ENCODE results near the gene FBXW12.
A peak's percentile ranks its signal among the peaks of the same experiment; 100 is the strongest.
"Not testable (repeated sequence)": the region's sequence is repeated elsewhere in the genome, so short reads cannot be mapped to it uniquely, and the experiment has no call there.

Gene FBXW12

GRCh38 chr3:48387634-48388033 lies 15.6 kb downstream of the FBXW12 start:
- DNase-seq: no peak

- no peak for DNase-seq
These were observed 16.9 kb downstream of the FBXW12 start for GRCh38 chr3:48388966-48389365.

- DNase-seq: no peak
These were observed 22.4 kb downstream of the FBXW12 start for GRCh38 chr3:48394391-48394790.

- peak; percentile 3 for DNase-seq
These were observed 23.7 kb downstream of the FBXW12 start for GRCh38 chr3:48395714-48396113.

GRCh38 chr3:48397767-48398681 lies 26.0 kb downstream of the FBXW12 start:
- DNase-seq: no peak

- no peak for DNase-seq
These were observed 26.8 kb downstream of the FBXW12 start for GRCh38 chr3:48398701-48399386.

- DNase-seq: peak; percentile 39
These were observed 27.6 kb downstream of the FBXW12 start for GRCh38 chr3:48399387-48400172.

- DNase-seq: peak; percentile 61
These were observed 28.9 kb downstream of the FBXW12 start for GRCh38 chr3:48400824-48401433.

GRCh38 chr3:48401434-48401901 lies 29.4 kb downstream of the FBXW12 start:
- not testable (repeated sequence) for DNase-seq

- DNase-seq: no peak
These were observed 30.3 kb downstream of the FBXW12 start for GRCh38 chr3:48402281-48402732.

GRCh38 chr3:48402907-48403306 lies 30.9 kb downstream of the FBXW12 start:
- no peak for DNase-seq

GRCh38 chr3:48403533-48404439 lies 31.8 kb downstream of the FBXW12 start:
- DNase-seq: no peak

- DNase-seq: no peak
These were observed 32.7 kb downstream of the FBXW12 start for GRCh38 chr3:48404440-48405342.

GRCh38 chr3:48405343-48405881 lies 33.4 kb downstream of the FBXW12 start:
- DNase-seq: no peak

GRCh38 chr3:48405971-48406370 lies 34.0 kb downstream of the FBXW12 start:
- DNase-seq: no peak

- DNase-seq: no peak
These were observed 34.7 kb downstream of the FBXW12 start for GRCh38 chr3:48406443-48407431.

- no peak for DNase-seq
These were observed 35.6 kb downstream of the FBXW12 start for GRCh38 chr3:48407542-48408099.

GRCh38 chr3:48408823-48409281 lies 36.8 kb downstream of the FBXW12 start:
- no peak for DNase-seq
